ENCODE measurements around the gene ENTPD2. TPM values are rescaled to one million over a fixed set of nuclear protein-coding genes. Genes with fewer than 3 reads are reported as not detected.

ENTPD2 gene
- total RNA-seq, 2 experiments from 2014 or later: 0.16 TPM; not detected in 1

GRCh38 chr9:137044037-137044436, 9.8 kb downstream of the ENTPD2 start:
- Histone ChIP-seq H2AFZ (ENCODE audit: low read length) (no peak overlapping the region), H3K79me2 (ENCODE audit: insufficient read depth, low read depth, low read length) (no peaks in the 10 kb centered on the region), H3K36me3 (ENCODE audit: insufficient read depth, low read length) (no peaks in the 10 kb centered on the region), H3K9me2 (ENCODE audit: insufficient read depth, low read length) (no peaks in the 10 kb centered on the region), H3K4me1 (ENCODE audit: insufficient read depth, low read length, poor library complexity, severe bottlenecking) (peaks cover 4% of the 10 kb centered on the region), H3K4me2 (ENCODE audit: low read length) (no peak overlapping the region), H3K4me3 (ENCODE audit: low read depth, low read length, poor library complexity, severe bottlenecking) (no peak overlapping the region), H3K27ac (ENCODE audit: low read depth, low read length, poor library complexity, severe bottlenecking) (no peak overlapping the region), H3K9me3 (ENCODE audit: low read length) (no peaks in the 10 kb centered on the region), H4K20me1 (ENCODE audit: insufficient read depth, low read length) (0 out of 2 replicates have a peak, but pooled peaks cover 3% of the 10 kb centered on the region)
- no TSS peak for BruUV-seq (replicated peaks)
- TF ChIP-seq CTCF (conservative IDR thresholded peaks at IDR 0.05; ENCODE audit: low read length): no peak
- TF ChIP-seq EZH2phosphoT487 (IDR thresholded peaks at IDR 0.05; ENCODE audit: borderline replicate concordance, low read depth, low read length): no peak
- ChIA-PET CTCF (ENCODE audit: unreplicated experiment) (interaction anchor here (1.1 kb wide), 1 partner anchor 8 kb away, joined by 3 read pairs; no protein-coding TSS in a partner anchor), POLR2A (no interaction called here)
- intact Hi-C loops (cut with micrococcal nuclease; ENCODE audit: unreplicated experiment): no loop called here
- DNase-seq (ENCODE audit: low spot score): no peak

GRCh38 chr9:137042751-137043727, 10.8 kb downstream of the ENTPD2 start:
- CTCF ChIA-PET (ENCODE audit: unreplicated experiment): interaction anchor here (1.1 kb wide), 1 partner anchor 7 kb away, joined by 3 read pairs; no protein-coding TSS in a partner anchor
- H3K4me3 ChIP-seq (ENCODE audit: low read depth, low read length, poor library complexity, severe bottlenecking): no peak overlapping the region
- BruUV-seq (replicated peaks): no TSS peak
- DNase-seq (ENCODE audit: low spot score): no peak
- no peak overlapping the region for H3K4me2 ChIP-seq (ENCODE audit: low read length)
- POLR2A ChIA-PET: no interaction called here
- no peaks in the 10 kb centered on the region for H3K79me2 ChIP-seq (ENCODE audit: insufficient read depth, low read depth, low read length)
- peaks cover 4% of the 10 kb centered on the region for H3K4me1 ChIP-seq (ENCODE audit: insufficient read depth, low read length, poor library complexity, severe bottlenecking)
- H3K9me2 ChIP-seq (ENCODE audit: insufficient read depth, low read length): no peaks in the 10 kb centered on the region
- H3K9me3 ChIP-seq (ENCODE audit: low read length): no peaks in the 10 kb centered on the region
- no peak for TF ChIP-seq CTCF (conservative IDR thresholded peaks at IDR 0.05; ENCODE audit: low read length)
- no peak for TF ChIP-seq EZH2phosphoT487 (IDR thresholded peaks at IDR 0.05; ENCODE audit: borderline replicate concordance, low read depth, low read length)
- intact Hi-C loops (cut with micrococcal nuclease; ENCODE audit: unreplicated experiment): no loop called here
- no peak overlapping the region for H3K27ac ChIP-seq (ENCODE audit: low read depth, low read length, poor library complexity, severe bottlenecking)
- no peak overlapping the region for H2AFZ ChIP-seq (ENCODE audit: low read length)
- H4K20me1 ChIP-seq (ENCODE audit: insufficient read depth, low read length): 0 out of 2 replicates have a peak, but pooled peaks cover 3% of the 10 kb centered on the region
- H3K36me3 ChIP-seq (ENCODE audit: insufficient read depth, low read length): no peaks in the 10 kb centered on the region

- no peak overlapping the region for H3K27ac ChIP-seq (ENCODE audit: low read depth, low read length, poor library complexity, severe bottlenecking)
- H3K9me3 ChIP-seq (ENCODE audit: low read length): no peaks in the 10 kb centered on the region
- 0 out of 2 replicates have a peak, but pooled peaks cover 3% of the 10 kb centered on the region for H4K20me1 ChIP-seq (ENCODE audit: insufficient read depth, low read length)
- H3K9me2 ChIP-seq (ENCODE audit: insufficient read depth, low read length): no peaks in the 10 kb centered on the region
- no peaks in the 10 kb centered on the region for H3K36me3 ChIP-seq (ENCODE audit: insufficient read depth, low read length)
- no peaks in the 10 kb centered on the region for H3K79me2 ChIP-seq (ENCODE audit: insufficient read depth, low read depth, low read length)
- POLR2A ChIA-PET: no interaction called here
- intact Hi-C loops (cut with micrococcal nuclease; ENCODE audit: unreplicated experiment): no loop called here
- TF ChIP-seq EZH2phosphoT487 (IDR thresholded peaks at IDR 0.05; ENCODE audit: borderline replicate concordance, low read depth, low read length): no peak
- TF ChIP-seq CTCF (conservative IDR thresholded peaks at IDR 0.05; ENCODE audit: low read length): no peak
- no peak for DNase-seq (ENCODE audit: low spot score)
- H3K4me3 ChIP-seq (ENCODE audit: low read depth, low read length, poor library complexity, severe bottlenecking): no peak overlapping the region
- CTCF ChIA-PET (ENCODE audit: unreplicated experiment): no interaction called here
- BruUV-seq (replicated peaks): no TSS peak
- no peak overlapping the region for H3K4me2 ChIP-seq (ENCODE audit: low read length)
- peaks cover under 1% of the 10 kb centered on the region for H3K4me1 ChIP-seq (ENCODE audit: insufficient read depth, low read length, poor library complexity, severe bottlenecking)
- H2AFZ ChIP-seq (ENCODE audit: low read length): no peak overlapping the region
These were observed 12.7 kb downstream of the ENTPD2 start for GRCh38 chr9:137041124-137041523.

All from OCI-LY7 (cell line).